Karpas-422 (cell line): ENCODE measurements around the gene ARRDC3. TPM values are rescaled to one million over a fixed set of nuclear protein-coding genes. Genes with fewer than 3 reads are reported as not detected.

ENCODE experiments used
- DNase-seq: peaks from one replicate; pipeline ENCODE4 v3.0.0-alpha.2; 2015
- H2AFZ ChIP-seq: fragments of 200-600 bp; sonication (generic); 2 replicates; pipeline ENCODE4 v1.6.1; 2014; ENCODE audit warnings: antibody characterized with exemption, low read length, mixed read lengths
- H3K27ac ChIP-seq: fragments of 200-600 bp; sonication (generic); 2 replicates; pipeline ENCODE4 v1.5.1; 2014; ENCODE audit warnings: mild to moderate bottlenecking, low read length, moderate library complexity
- H3K27me3 ChIP-seq: fragments of 200-600 bp; sonication (generic); 2 replicates; pipeline ENCODE4 v1.6.1; 2014; ENCODE audit warnings: low read length, mixed read lengths
- H3K36me3 ChIP-seq: fragments of 200-600 bp; sonication (generic); 2 replicates; pipeline ENCODE4 v1.6.1; 2014; ENCODE audit warnings: low read length, mixed read lengths; ENCODE audit not compliant: insufficient read depth
- H3K4me1 ChIP-seq: fragments of 200-600 bp; sonication (generic); 2 replicates; pipeline ENCODE4 v1.6.1; 2014; ENCODE audit warnings: mild to moderate bottlenecking, low read length, mixed read lengths
- H3K4me2 ChIP-seq: fragments of 200-600 bp; sonication (generic); 2 replicates; pipeline ENCODE4 v1.6.1; 2014; ENCODE audit warnings: low read length, low read depth, mild to moderate bottlenecking; ENCODE audit not compliant: poor library complexity, severe bottlenecking
- H3K4me3 ChIP-seq: fragments of 200-600 bp; sonication (generic); 2 replicates; pipeline ENCODE4 v1.5.1; 2014; ENCODE audit warnings: mild to moderate bottlenecking, antibody characterized with exemption, low read length, mixed read lengths
- H3K79me2 ChIP-seq: fragments of 200-600 bp; sonication (generic); 2 replicates; pipeline ENCODE4 v1.6.1; 2014; ENCODE audit warnings: mild to moderate bottlenecking, low read length, mixed read lengths
- H3K9ac ChIP-seq: fragments of 200-600 bp; sonication (generic); 2 replicates; pipeline ENCODE4 v1.6.0; 2014; ENCODE audit warnings: low read length
- H3K9me2 ChIP-seq: fragments of 200-600 bp; sonication (generic), shearing (Covaris generic); replicated peaks from 2 replicates; pipeline ENCODE4 v1.6.0; 2014; ENCODE audit warnings: mild to moderate bottlenecking, low read length, moderate library complexity; ENCODE audit not compliant: insufficient read depth
- H3K9me3 ChIP-seq: fragments of 300-700, 200-600 bp; sonication (generic); 2 replicates; pipeline ENCODE4 v1.6.1; 2014; ENCODE audit warnings: low read length, mixed read lengths
- H4K20me1 ChIP-seq: fragments of 200-600 bp; sonication (generic); 2 replicates; pipeline ENCODE4 v1.6.1; 2014; ENCODE audit warnings: mild to moderate bottlenecking, antibody characterized with exemption, low read length, low read depth; ENCODE audit not compliant: insufficient read depth
- total RNA-seq: library from RNA; depleted of rRNA; stranded (reverse); fragments of >200 nt; shearing (Covaris generic); gene quantifications from 2 replicates; pipeline ENCODE4 v1.2.3, GENCODE V29; 2014; ENCODE audit warnings: low replicate concordance

Gene ARRDC3
- total RNA-seq, 1 experiment from 2014 or later: 17.8 TPM

GRCh38 chr5:91374893-91375520 lies 8.1 kb downstream of the ARRDC3 start:
- Histone ChIP-seq H4K20me1 (no peaks in the 10 kb centered on the region), H3K27ac (no peak overlapping the region), H3K4me3 (no peak overlapping the region), H3K4me1 (peaks cover 17% of the 10 kb centered on the region), H3K9me3 (no peaks in the 10 kb centered on the region), H2AFZ (no peak overlapping the region), H3K27me3 (no peaks in the 10 kb centered on the region), H3K9ac (no peak overlapping the region), H3K79me2 (peaks cover 38% of the 10 kb centered on the region), H3K4me2 (no peak overlapping the region), H3K36me3 (peaks cover 73% of the 10 kb centered on the region), H3K9me2 (no peaks in the 10 kb centered on the region)
- no peak for DNase-seq

GRCh38 chr5:91373600-91373999 lies 9.5 kb downstream of the ARRDC3 start:
- peaks cover 9% of the 10 kb centered on the region for H3K4me1 ChIP-seq
- no peak overlapping the region for H2AFZ ChIP-seq
- no peak overlapping the region for H3K27ac ChIP-seq
- no peak overlapping the region for H3K4me3 ChIP-seq
- H3K36me3 ChIP-seq: peaks cover 87% of the 10 kb centered on the region
- H3K27me3 ChIP-seq: no peaks in the 10 kb centered on the region
- no peak for DNase-seq
- H3K9me2 ChIP-seq: no peaks in the 10 kb centered on the region
- peaks cover 26% of the 10 kb centered on the region for H3K79me2 ChIP-seq
- H3K9me3 ChIP-seq: no peaks in the 10 kb centered on the region
- H3K4me2 ChIP-seq: no peak overlapping the region
- H4K20me1 ChIP-seq: no peaks in the 10 kb centered on the region
- no peak overlapping the region for H3K9ac ChIP-seq

- no peak overlapping the region for H3K4me3 ChIP-seq
- DNase-seq: peak; percentile 40
- H2AFZ ChIP-seq: no peak overlapping the region
- H3K9me2 ChIP-seq: no peaks in the 10 kb centered on the region
- peaks cover 3% of the 10 kb centered on the region for H3K4me1 ChIP-seq
- H3K27me3 ChIP-seq: no peaks in the 10 kb centered on the region
- no peak overlapping the region for H3K4me2 ChIP-seq
- H3K36me3 ChIP-seq: peaks cover 89% of the 10 kb centered on the region
- no peak overlapping the region for H3K9ac ChIP-seq
- H3K79me2 ChIP-seq: peaks cover 20% of the 10 kb centered on the region
- no peaks in the 10 kb centered on the region for H4K20me1 ChIP-seq
- H3K9me3 ChIP-seq: no peaks in the 10 kb centered on the region
- no peak overlapping the region for H3K27ac ChIP-seq
Measured at GRCh38 chr5:91373006-91373405, 10.1 kb downstream of the ARRDC3 start.

- H3K27ac ChIP-seq: no peak overlapping the region
- peaks cover 9% of the 10 kb centered on the region; the same call in 1 of the 2 replicates for H3K79me2 ChIP-seq
- no peak overlapping the region for H3K4me2 ChIP-seq
- H3K4me1 ChIP-seq: no peaks in the 10 kb centered on the region
- no peaks in the 10 kb centered on the region for H3K9me3 ChIP-seq
- peaks cover 61% of the 10 kb centered on the region for H3K36me3 ChIP-seq
- no peak overlapping the region for H3K9ac ChIP-seq
- H2AFZ ChIP-seq: no peak overlapping the region
- no peaks in the 10 kb centered on the region for H3K9me2 ChIP-seq
- peak; percentile 32 for DNase-seq
- H4K20me1 ChIP-seq: no peaks in the 10 kb centered on the region
- no peak overlapping the region for H3K4me3 ChIP-seq
- H3K27me3 ChIP-seq: no peaks in the 10 kb centered on the region
Measured at GRCh38 chr5:91369480-91369879, 13.6 kb downstream of the ARRDC3 start.

GRCh38 chr5:91367908-91368648 lies 15.0 kb downstream of the ARRDC3 start:
- H3K4me2 ChIP-seq: no peak overlapping the region
- H3K4me1 ChIP-seq: no peaks in the 10 kb centered on the region
- H2AFZ ChIP-seq: no peak overlapping the region
- no peak overlapping the region for H3K27ac ChIP-seq
- H3K9ac ChIP-seq: no peak overlapping the region
- H3K9me3 ChIP-seq: no peaks in the 10 kb centered on the region
- no peaks in the 10 kb centered on the region for H3K9me2 ChIP-seq
- H4K20me1 ChIP-seq: no peaks in the 10 kb centered on the region
- no peak overlapping the region for H3K4me3 ChIP-seq
- peaks cover 49% of the 10 kb centered on the region for H3K36me3 ChIP-seq
- peak; percentile 16 for DNase-seq
- H3K79me2 ChIP-seq: peaks cover 9% of the 10 kb centered on the region; the same call in 1 of the 2 replicates
- no peaks in the 10 kb centered on the region for H3K27me3 ChIP-seq

GRCh38 chr5:91367344-91367743 lies 15.8 kb downstream of the ARRDC3 start:
- Histone ChIP-seq H3K27ac (no peak overlapping the region), H2AFZ (no peak overlapping the region), H3K4me3 (no peak overlapping the region), H3K36me3 (peaks cover 43% of the 10 kb centered on the region), H3K4me2 (no peak overlapping the region), H3K79me2 (peaks cover 9% of the 10 kb centered on the region; the same call in 1 of the 2 replicates), H3K27me3 (no peaks in the 10 kb centered on the region), H3K9me3 (no peaks in the 10 kb centered on the region), H3K9ac (no peak overlapping the region), H3K4me1 (no peaks in the 10 kb centered on the region), H3K9me2 (no peaks in the 10 kb centered on the region), H4K20me1 (no peaks in the 10 kb centered on the region)
- peak; percentile 33 for DNase-seq

- Histone ChIP-seq H3K36me3 (peaks cover 35% of the 10 kb centered on the region), H3K79me2 (peaks cover 2% of the 10 kb centered on the region; the same call in 1 of the 2 replicates), H3K9me2 (no peaks in the 10 kb centered on the region), H2AFZ (no peak overlapping the region), H4K20me1 (no peaks in the 10 kb centered on the region), H3K4me2 (no peak overlapping the region), H3K4me1 (peaks cover 1% of the 10 kb centered on the region), H3K27me3 (no peaks in the 10 kb centered on the region), H3K27ac (no peak overlapping the region), H3K9ac (no peak overlapping the region), H3K4me3 (no peak overlapping the region), H3K9me3 (no peaks in the 10 kb centered on the region)
- no peak for DNase-seq
Measured at GRCh38 chr5:91366551-91366950, 16.6 kb downstream of the ARRDC3 start.

GRCh38 chr5:91365498-91365897 lies 17.6 kb downstream of the ARRDC3 start:
- Histone ChIP-seq H3K9me3 (no peaks in the 10 kb centered on the region), H2AFZ (no peak overlapping the region), H3K27ac (no peak overlapping the region), H3K4me1 (peaks cover 12% of the 10 kb centered on the region), H3K4me3 (no peak overlapping the region), H3K27me3 (no peaks in the 10 kb centered on the region), H3K4me2 (no peak overlapping the region), H4K20me1 (no peaks in the 10 kb centered on the region), H3K79me2 (no peaks in the 10 kb centered on the region), H3K36me3 (peaks cover 26% of the 10 kb centered on the region; the same call in 1 of the 2 replicates), H3K9ac (no peak overlapping the region), H3K9me2 (no peaks in the 10 kb centered on the region)
- DNase-seq: no peak
